BE2C (cell line): ENCODE measurements around the gene ANKIB1.

Source experiments
- DNase-seq: peaks from one replicate; pipeline ENCODE4 v3.0.0-alpha.2; 2020
- H3K27me3 ChIP-seq: fragments of 250-450 bp; sonication (Bioruptor Pico); 2 replicates; pipeline ENCODE4 v1.5.1; 2020; ENCODE audit warnings: mild to moderate bottlenecking
- H3K36me3 ChIP-seq: fragments of 250-450 bp; sonication (Bioruptor Pico); 2 replicates; pipeline ENCODE4 v1.5.1; 2020; ENCODE audit warnings: mild to moderate bottlenecking
- H3K4me1 ChIP-seq: fragments of 250-450 bp; sonication (Bioruptor Pico); 2 replicates; pipeline ENCODE4 v1.5.1; 2020
- H3K4me3 ChIP-seq: 2 replicates; pipeline ENCODE4 v1.5.1; 2011; ENCODE audit warnings: low read depth, low read length
- H3K9me3 ChIP-seq: fragments of 250-450 bp; sonication (Bioruptor Pico); 2 replicates; pipeline ENCODE4 v1.5.1; 2020
- TF ChIP-seq, protein P1 (sequence below): IDR thresholded peaks from 2 replicates; pipeline ENCODE4 v1.5.1; 2012; ENCODE audit warnings: mild to moderate bottlenecking, low read depth, low read length

Gene ANKIB1

DNA sequence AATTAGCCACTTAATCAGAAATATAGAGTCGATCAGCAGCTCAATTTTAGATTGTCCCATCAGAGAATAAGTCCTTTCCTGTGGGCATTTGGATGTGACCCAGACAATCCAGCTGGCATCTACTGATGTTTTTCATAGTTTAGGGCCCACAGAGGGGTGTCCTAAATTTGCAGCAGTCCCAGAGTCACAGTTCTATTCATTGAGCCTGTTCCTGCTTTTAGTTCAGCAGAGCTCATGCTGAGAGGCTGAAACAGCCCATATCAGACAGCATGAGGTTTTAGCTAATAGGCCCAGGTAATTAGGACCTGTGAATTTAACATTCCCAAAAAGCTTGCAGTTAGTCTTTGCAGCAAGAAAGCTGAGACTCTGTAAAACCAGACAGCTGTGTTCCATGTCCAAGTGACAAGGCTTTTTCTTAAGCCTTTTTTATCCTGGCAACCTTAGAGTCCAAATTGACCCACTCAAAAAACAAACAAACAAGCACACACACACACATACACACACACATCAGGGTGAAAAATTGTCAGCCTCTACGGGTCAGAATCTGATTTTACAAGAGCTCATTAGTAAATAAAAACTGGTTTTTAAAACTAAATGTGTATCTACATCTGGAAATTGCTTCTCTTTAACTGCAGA, 33.7 kb downstream of the ANKIB1 start:
- Histone ChIP-seq H3K27me3 (no peaks in the 10 kb centered on the region), H3K4me1 (no peaks in the 10 kb centered on the region), H3K36me3 (no peaks in the 10 kb centered on the region), H3K9me3 (no peaks in the 10 kb centered on the region), H3K4me3 (no peak overlapping the region)
- TF ChIP-seq, protein P1, sequence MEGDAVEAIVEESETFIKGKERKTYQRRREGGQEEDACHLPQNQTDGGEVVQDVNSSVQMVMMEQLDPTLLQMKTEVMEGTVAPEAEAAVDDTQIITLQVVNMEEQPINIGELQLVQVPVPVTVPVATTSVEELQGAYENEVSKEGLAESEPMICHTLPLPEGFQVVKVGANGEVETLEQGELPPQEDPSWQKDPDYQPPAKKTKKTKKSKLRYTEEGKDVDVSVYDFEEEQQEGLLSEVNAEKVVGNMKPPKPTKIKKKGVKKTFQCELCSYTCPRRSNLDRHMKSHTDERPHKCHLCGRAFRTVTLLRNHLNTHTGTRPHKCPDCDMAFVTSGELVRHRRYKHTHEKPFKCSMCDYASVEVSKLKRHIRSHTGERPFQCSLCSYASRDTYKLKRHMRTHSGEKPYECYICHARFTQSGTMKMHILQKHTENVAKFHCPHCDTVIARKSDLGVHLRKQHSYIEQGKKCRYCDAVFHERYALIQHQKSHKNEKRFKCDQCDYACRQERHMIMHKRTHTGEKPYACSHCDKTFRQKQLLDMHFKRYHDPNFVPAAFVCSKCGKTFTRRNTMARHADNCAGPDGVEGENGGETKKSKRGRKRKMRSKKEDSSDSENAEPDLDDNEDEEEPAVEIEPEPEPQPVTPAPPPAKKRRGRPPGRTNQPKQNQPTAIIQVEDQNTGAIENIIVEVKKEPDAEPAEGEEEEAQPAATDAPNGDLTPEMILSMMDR, result no peak
- DNase-seq, result no peak

DNA sequence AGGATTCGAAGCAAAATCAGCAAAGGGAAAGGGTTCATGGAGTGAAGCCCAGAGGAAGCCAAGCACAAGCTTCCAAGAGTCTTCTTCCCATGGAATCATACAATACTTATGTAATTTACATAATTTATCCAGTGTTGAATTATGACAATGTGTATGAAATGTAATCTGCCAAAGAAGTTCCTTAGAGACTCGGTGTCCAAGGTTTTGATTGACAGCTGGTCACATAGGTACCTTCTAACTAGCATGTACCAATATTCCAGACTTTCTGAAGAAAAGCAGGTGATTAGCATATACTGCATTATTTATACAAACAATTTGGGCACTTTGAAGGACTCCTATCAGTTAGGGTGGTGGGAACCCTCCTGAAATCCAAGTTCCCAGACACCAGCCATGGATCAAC, 35.3 kb downstream of the ANKIB1 start:
- Histone ChIP-seq H3K4me3 (no peak overlapping the region), H3K9me3 (no peaks in the 10 kb centered on the region), H3K27me3 (no peaks in the 10 kb centered on the region), H3K4me1 (no peaks in the 10 kb centered on the region), H3K36me3 (no peaks in the 10 kb centered on the region)
- no peak for DNase-seq
- TF ChIP-seq, protein P1, result no peak

GRCh38 chr7:92282221-92282814, 36.5 kb downstream of the ANKIB1 start:
- Histone ChIP-seq H3K36me3 (no peaks in the 10 kb centered on the region), H3K9me3 (no peaks in the 10 kb centered on the region), H3K4me1 (no peaks in the 10 kb centered on the region), H3K27me3 (no peaks in the 10 kb centered on the region), H3K4me3 (no peak overlapping the region)
- TF ChIP-seq, protein P1, result no peak
- no peak for DNase-seq

GRCh38 chr7:92282930-92283329, 37.2 kb downstream of the ANKIB1 start:
- no peak overlapping the region for H3K4me3 ChIP-seq
- H3K9me3 ChIP-seq, result no peaks in the 10 kb centered on the region
- TF ChIP-seq, protein P1, result no peak
- no peaks in the 10 kb centered on the region for H3K36me3 ChIP-seq
- H3K4me1 ChIP-seq, result no peaks in the 10 kb centered on the region
- DNase-seq, result no peak
- no peaks in the 10 kb centered on the region for H3K27me3 ChIP-seq

DNA sequence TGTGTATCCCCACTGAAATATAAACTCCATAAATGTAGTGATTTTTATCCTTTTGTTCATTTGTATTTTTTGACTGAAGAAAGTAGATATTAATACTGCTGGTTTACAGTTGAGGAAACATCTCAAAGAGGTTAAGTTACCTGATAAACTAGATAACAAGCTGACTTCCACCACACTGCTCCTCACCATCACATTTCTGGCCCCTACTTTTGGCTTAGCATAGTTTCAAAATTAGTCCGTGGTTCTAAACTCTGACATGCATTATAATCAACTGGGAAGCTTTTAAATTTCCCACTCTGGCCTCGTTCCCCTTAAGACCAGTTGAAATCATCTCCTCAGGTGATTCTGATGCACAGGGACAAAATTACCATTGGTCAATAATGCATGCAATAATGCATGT, 43.5 kb downstream of the ANKIB1 start:
- TF ChIP-seq, protein P1, result no peak
- Histone ChIP-seq H3K36me3 (no peaks in the 10 kb centered on the region), H3K9me3 (no peaks in the 10 kb centered on the region), H3K27me3 (no peaks in the 10 kb centered on the region), H3K4me3 (no peak overlapping the region), H3K4me1 (peaks cover 8% of the 10 kb centered on the region)
- no peak for DNase-seq

GRCh38 chr7:92292981-92293380, 47.2 kb downstream of the ANKIB1 start:
- DNase-seq, result peak; percentile 12
- TF ChIP-seq, protein P1, result no peak
- Histone ChIP-seq H3K4me3 (no peak overlapping the region), H3K9me3 (no peaks in the 10 kb centered on the region), H3K36me3 (no peaks in the 10 kb centered on the region), H3K27me3 (no peaks in the 10 kb centered on the region), H3K4me1 (peaks cover 8% of the 10 kb centered on the region)
